HS-27A (cell line): ENCODE results near the gene FBXO28.
"Not testable (repeated sequence)": the region's sequence is repeated elsewhere in the genome, so short reads cannot be mapped to it uniquely, and the experiment has no call there.

Experiments
- DNase-seq: peaks from one replicate; pipeline ENCODE4 v3.0.0-alpha.2; 2012; ENCODE audit warnings: low read depth, missing footprints

Gene FBXO28

GRCh38 chr1:224188286-224188685 is 74.4 kb downstream of the FBXO28 start:
- no peak for DNase-seq

GRCh38 chr1:224189561-224189960 is 75.7 kb downstream of the FBXO28 start:
- no peak for DNase-seq

- no peak for DNase-seq
Observed at GRCh38 chr1:224192082-224192788, 78.3 kb downstream of the FBXO28 start.

GRCh38 chr1:224193319-224193966 is 79.5 kb downstream of the FBXO28 start:
- DNase-seq, result no peak

GRCh38 chr1:224196813-224197600 is 83.1 kb downstream of the FBXO28 start:
- no peak for DNase-seq

- no peak for DNase-seq
Observed at GRCh38 chr1:224198572-224198971, 84.7 kb downstream of the FBXO28 start.

- DNase-seq, result no peak
Observed at GRCh38 chr1:224199679-224200078, 85.8 kb downstream of the FBXO28 start.

- DNase-seq, result no peak
Observed at GRCh38 chr1:224201383-224201782, 87.5 kb downstream of the FBXO28 start.

- no peak for DNase-seq
Observed at GRCh38 chr1:224201853-224202252, 87.9 kb downstream of the FBXO28 start.

- no peak for DNase-seq
Observed at GRCh38 chr1:224203243-224204016, 89.5 kb downstream of the FBXO28 start.

- peak; percentile 45 for DNase-seq
Observed at GRCh38 chr1:224205438-224205840, 91.5 kb downstream of the FBXO28 start.

GRCh38 chr1:224205931-224206538 is 92.1 kb downstream of the FBXO28 start:
- not testable (repeated sequence) for DNase-seq

GRCh38 chr1:224211206-224211962 is 97.5 kb downstream of the FBXO28 start:
- no peak for DNase-seq
